ENCODE results near the gene HBD. TPM values are rescaled to one million over a fixed set of nuclear protein-coding genes. Genes with fewer than 3 reads are reported as not detected.

The HBD gene
- total and polyA plus RNA-seq, 2 experiments from 2014 or later, result 2.8 TPM; not detected in 1

DNA sequence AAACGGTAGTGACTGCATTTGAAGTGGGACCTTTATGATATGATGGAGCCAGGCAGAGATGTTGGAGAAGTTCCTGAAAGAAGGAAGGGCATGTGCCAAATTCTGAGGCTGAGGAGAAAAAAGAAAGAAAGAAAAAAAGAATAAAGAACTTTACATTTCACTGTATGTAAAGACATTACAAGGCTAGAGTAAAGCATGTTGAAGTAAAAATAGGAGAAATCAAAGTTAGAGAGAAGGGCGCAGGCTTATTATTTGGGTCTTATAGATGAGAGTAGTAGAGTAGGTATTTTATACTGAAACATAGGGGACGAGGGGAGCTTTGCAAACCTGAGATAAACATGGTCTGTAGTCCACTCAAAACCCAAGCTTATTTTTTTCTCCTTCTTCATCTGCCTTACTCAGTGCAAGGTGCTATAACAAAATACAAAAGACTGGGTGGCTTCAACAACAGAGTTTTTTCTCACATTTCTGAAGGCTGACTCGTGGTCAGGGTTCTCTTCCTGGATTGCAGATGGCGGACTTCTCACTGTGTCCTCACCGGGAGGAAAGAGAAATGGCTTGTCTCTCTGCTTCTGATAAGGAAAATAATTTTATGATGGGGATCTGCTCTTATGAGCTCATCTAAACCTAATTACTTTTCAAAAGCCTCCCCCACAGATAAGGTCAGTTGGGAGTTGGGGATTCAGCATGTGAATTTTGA is 12.6 kb upstream of the HBD start:
- H3K4me3 ChIP-seq, result no peak overlapping the region
- DNase-seq (ENCODE audit: low read depth in 1 of 2, low spot score in 1 of 2), result no peak
- no peaks in the 10 kb centered on the region for H3K36me3 ChIP-seq
- H3K27me3 ChIP-seq, result no peaks in the 10 kb centered on the region
- no peaks in the 10 kb centered on the region for H3K4me1 ChIP-seq (ENCODE audit: low read depth)
- no peak overlapping the region for H3K27ac ChIP-seq
- H3K9me3 ChIP-seq (ENCODE audit: low read depth), result no peaks in the 10 kb centered on the region
- TF ChIP-seq, protein P1, sequence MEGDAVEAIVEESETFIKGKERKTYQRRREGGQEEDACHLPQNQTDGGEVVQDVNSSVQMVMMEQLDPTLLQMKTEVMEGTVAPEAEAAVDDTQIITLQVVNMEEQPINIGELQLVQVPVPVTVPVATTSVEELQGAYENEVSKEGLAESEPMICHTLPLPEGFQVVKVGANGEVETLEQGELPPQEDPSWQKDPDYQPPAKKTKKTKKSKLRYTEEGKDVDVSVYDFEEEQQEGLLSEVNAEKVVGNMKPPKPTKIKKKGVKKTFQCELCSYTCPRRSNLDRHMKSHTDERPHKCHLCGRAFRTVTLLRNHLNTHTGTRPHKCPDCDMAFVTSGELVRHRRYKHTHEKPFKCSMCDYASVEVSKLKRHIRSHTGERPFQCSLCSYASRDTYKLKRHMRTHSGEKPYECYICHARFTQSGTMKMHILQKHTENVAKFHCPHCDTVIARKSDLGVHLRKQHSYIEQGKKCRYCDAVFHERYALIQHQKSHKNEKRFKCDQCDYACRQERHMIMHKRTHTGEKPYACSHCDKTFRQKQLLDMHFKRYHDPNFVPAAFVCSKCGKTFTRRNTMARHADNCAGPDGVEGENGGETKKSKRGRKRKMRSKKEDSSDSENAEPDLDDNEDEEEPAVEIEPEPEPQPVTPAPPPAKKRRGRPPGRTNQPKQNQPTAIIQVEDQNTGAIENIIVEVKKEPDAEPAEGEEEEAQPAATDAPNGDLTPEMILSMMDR (IDR thresholded peaks at IDR 0.05; ENCODE audit: low read depth, low read length), result no peak

- H3K4me3 ChIP-seq, result no peak overlapping the region
- no peaks in the 10 kb centered on the region for H3K9me3 ChIP-seq (ENCODE audit: low read depth)
- H3K4me1 ChIP-seq (ENCODE audit: low read depth), result no peaks in the 10 kb centered on the region
- H3K27me3 ChIP-seq, result no peaks in the 10 kb centered on the region
- TF ChIP-seq, protein P1 (IDR thresholded peaks at IDR 0.05; ENCODE audit: low read depth, low read length), result no peak
- DNase-seq (ENCODE audit: low read depth in 1 of 2, low spot score in 1 of 2), result no peak
- no peak overlapping the region for H3K27ac ChIP-seq
- H3K36me3 ChIP-seq, result no peaks in the 10 kb centered on the region
These were observed 10.9 kb upstream of the HBD start for GRCh38 chr11:5245155-5245554.

DNA sequence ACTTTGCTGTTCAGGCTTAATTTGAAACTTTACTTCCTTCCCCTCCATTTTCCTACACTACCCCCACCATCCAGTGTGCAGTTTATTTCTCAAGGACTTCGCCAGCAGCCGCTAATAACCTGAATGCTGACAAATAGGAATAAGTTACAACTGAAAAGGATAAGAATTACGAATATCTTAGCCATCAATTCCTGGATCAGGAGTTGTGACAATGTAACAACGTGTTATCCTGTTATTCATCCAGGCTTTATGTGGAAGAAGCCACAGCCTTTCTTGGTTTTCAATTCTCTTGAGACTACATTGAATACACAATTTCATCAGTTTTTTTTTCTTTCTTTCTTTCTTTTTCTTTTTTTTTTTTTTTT is 9.5 kb upstream of the HBD start:
- Histone ChIP-seq H3K4me3 (no peak overlapping the region), H3K36me3 (no peaks in the 10 kb centered on the region)

GRCh38 chr11:5242933-5243815 is 8.9 kb upstream of the HBD start:
- Histone ChIP-seq H3K27ac (no peak overlapping the region), H3K36me3 (no peaks in the 10 kb centered on the region), H3K27me3 (no peaks in the 10 kb centered on the region), H3K4me1 (ENCODE audit: low read depth) (no peaks in the 10 kb centered on the region), H3K9me3 (ENCODE audit: low read depth) (no peaks in the 10 kb centered on the region), H3K4me3 (no peak overlapping the region)
- TF ChIP-seq, protein P1 (IDR thresholded peaks at IDR 0.05; ENCODE audit: low read depth, low read length), result no peak
- no peak for DNase-seq (ENCODE audit: low read depth in 1 of 2, low spot score in 1 of 2)

More for the DNA sequence above, 9.5 kb upstream of the HBD start:
- no peak overlapping the region for H3K27ac ChIP-seq
- DNase-seq (ENCODE audit: low read depth in 1 of 2, low spot score in 1 of 2), result no peak
- H3K27me3 ChIP-seq, result no peaks in the 10 kb centered on the region
- no peaks in the 10 kb centered on the region for H3K9me3 ChIP-seq (ENCODE audit: low read depth)
- TF ChIP-seq, protein P1 (IDR thresholded peaks at IDR 0.05; ENCODE audit: low read depth, low read length), result no peak
- no peaks in the 10 kb centered on the region for H3K4me1 ChIP-seq (ENCODE audit: low read depth)

GRCh38 chr11:5242208-5242607 is 7.9 kb upstream of the HBD start:
- H3K4me1 ChIP-seq (ENCODE audit: low read depth), result no peaks in the 10 kb centered on the region
- no peak overlapping the region for H3K27ac ChIP-seq
- no peaks in the 10 kb centered on the region for H3K27me3 ChIP-seq
- DNase-seq (ENCODE audit: low read depth in 1 of 2, low spot score in 1 of 2), result no peak
- no peaks in the 10 kb centered on the region for H3K9me3 ChIP-seq (ENCODE audit: low read depth)
- TF ChIP-seq, protein P1 (IDR thresholded peaks at IDR 0.05; ENCODE audit: low read depth, low read length), result no peak
- no peaks in the 10 kb centered on the region for H3K36me3 ChIP-seq
- H3K4me3 ChIP-seq, result no peak overlapping the region

Measured in cardiac muscle cell (in vitro differentiated cells and primary cell).